ENCODE results near the gene PPP4R2.

DNA sequence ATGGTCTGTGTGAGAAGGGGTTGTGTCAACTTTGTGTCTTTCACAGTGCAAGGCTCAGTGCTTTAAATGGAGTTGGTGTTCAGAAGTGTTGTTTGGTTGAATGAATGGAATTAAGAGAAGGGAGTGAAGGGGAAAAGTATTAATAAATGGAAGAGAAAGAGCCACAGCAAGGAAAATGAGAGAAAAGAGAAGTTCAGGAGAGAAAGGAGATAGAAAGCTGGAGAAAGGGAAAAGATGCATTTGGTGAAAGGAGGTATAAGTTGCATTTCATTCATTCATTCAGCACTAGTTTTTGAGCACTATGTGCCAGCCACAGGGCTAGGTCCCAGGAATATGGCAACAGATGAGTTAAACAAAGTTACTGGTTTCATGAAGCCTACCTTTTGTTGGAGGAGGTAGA, 34.3 kb upstream of the PPP4R2 start:
- TF ChIP-seq, protein P1, sequence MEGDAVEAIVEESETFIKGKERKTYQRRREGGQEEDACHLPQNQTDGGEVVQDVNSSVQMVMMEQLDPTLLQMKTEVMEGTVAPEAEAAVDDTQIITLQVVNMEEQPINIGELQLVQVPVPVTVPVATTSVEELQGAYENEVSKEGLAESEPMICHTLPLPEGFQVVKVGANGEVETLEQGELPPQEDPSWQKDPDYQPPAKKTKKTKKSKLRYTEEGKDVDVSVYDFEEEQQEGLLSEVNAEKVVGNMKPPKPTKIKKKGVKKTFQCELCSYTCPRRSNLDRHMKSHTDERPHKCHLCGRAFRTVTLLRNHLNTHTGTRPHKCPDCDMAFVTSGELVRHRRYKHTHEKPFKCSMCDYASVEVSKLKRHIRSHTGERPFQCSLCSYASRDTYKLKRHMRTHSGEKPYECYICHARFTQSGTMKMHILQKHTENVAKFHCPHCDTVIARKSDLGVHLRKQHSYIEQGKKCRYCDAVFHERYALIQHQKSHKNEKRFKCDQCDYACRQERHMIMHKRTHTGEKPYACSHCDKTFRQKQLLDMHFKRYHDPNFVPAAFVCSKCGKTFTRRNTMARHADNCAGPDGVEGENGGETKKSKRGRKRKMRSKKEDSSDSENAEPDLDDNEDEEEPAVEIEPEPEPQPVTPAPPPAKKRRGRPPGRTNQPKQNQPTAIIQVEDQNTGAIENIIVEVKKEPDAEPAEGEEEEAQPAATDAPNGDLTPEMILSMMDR (IDR thresholded peaks at IDR 0.05) = no peak
- TF ChIP-seq POLR2A (IDR thresholded peaks at IDR 0.05) = no peak
- TF ChIP-seq EP300 (IDR thresholded peaks at IDR 0.05) = no peak
